Limb (tissue), 2 donors: Measurements from ENCODE around the gene ERC1.

Experiments
- DNase-seq, 2 donors: peaks; one replicate each; pipeline ENCODE4 v3.0.0-alpha.2; 2016; ENCODE audit errors: extremely low spot score in 2 of 2

Gene ERC1

DNA sequence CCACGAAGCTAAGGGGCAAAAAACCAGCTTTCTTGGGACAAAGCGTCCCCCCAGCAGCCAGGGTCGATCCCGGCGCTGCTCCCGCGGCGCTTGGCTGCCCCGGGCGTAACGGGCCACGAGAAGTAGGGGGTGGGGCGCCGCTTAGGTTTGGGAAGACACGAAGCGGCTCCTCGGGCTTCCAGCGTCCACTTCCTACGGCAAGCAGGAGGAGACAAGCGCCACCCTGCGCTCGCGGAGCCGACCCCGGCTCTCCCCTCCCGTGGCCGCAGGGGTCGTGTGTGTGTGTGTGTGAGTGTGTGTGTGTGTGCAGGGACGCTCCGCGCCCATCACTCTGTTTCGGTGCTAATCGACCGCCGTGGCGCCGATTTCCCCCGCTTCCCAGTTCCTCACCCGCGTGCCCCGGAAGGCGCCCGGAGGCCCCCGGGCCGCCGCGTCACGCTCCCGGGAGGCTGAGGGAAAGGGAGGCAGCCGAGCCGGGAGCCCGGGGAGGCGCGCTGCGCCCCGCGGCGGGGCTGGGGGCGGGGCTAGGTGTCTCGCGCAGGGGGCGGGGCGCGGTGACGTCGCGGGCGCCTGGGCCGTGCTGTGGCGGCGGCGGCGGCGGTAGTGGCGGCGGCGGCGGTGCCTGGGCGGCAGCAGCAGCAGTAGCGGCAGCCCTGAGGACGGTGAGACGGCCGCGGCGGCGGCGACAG is at the start of gene ERC1:
ERC1 (plus strand) TSS at position 563 of the 689 bp plus-strand sequence. CDS start 36,681 bp downstream, outside the sequence.
- DNase-seq: peak; percentile 89 to 95

- peak in 1 of 2 donors; percentile 24 for DNase-seq
These were observed 48.0 kb upstream of the ERC1 start for GRCh38 chr12:943051-943450.

DNA sequence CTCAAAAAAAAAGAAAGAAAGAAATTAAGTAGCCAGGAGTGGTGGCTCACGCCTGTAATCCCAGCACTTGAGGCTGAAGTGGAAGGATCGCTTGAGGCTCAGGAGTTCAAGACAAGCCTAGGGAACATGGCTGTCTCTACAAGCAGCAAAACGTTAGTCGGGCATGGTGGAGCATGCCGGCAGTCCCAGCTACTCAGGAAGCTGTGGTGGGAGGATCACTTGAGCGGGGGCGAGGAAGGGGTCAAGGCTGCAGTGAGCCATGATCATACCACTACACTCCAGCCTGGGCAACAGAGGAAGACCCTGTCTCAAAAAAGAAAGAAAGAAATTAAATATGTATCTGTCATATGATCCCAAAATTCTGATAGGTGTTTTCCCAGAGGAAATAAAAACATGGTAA is 46.8 kb upstream of the ERC1 start:
- DNase-seq: no peak

DNA sequence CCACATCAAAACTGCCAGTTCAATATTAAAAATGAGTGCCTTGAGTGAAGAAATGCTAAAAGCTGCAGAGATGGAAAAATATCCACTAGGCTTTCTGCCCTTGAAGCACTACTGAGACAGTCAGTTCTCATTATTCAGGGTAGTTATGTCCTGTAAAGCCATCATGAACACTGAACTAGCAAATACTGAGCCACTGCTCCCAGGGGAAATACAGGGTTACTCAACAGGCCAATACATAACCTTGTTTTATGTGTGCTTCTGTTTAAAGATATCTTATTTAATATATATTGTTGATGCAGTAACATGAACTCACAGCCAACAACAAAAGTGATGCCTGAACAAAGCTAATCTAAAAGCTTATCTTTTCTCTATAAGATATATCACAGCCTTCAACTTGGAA is 44.8 kb upstream of the ERC1 start:
- DNase-seq: no peak

DNA sequence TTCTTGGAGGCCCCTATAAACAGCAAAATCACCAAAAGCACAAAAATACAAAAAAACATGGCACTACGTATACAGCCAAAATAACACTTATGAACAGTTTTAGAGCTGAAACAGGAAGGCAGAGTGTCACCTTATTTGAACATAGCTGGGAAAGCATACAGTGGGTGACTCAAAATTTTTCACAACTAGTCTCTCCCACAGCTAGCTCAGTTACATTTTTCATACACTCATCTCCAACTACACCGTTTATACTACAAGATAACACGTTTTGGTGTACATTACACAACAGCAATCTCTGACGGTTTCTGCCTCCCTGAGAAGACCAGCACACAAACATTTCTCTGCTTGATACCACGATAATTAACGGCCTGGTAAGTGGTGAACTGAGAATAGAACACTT is 44.4 kb upstream of the ERC1 start:
- DNase-seq: no peak

GRCh38 chr12:948238-948637 is 42.8 kb upstream of the ERC1 start:
- no peak for DNase-seq

- DNase-seq: peak; percentile 99 to 100
These were observed 41.4 kb upstream of the ERC1 start, which contains the start of gene RAD52 for GRCh38 chr12:949453-950191. TSS of gene RAD52 (minus strand) at chr12:949694. CDS start at chr12:933058, 16,636 bp downstream.

GRCh38 chr12:951176-951575 is 39.8 kb upstream of the ERC1 start:
- no peak for DNase-seq

DNA sequence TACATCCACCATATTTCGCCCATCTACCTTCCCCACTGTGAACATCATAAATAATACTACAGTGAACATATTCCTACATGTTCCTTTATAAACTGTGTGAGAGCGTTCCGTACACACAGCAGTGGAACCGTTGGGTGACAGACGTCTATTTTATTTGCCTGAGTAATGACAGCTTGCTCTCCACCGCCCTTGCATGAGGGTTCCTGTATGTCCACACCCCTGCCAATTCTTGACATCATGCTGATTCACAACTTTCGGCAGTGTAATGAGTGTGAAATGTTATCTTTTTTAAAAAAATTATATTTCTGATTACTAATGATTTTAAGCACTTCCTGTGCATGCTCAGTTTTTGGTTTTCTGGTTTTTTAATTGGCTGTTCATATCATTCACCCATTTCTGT is 37.2 kb upstream of the ERC1 start:
- DNase-seq: no peak

DNA sequence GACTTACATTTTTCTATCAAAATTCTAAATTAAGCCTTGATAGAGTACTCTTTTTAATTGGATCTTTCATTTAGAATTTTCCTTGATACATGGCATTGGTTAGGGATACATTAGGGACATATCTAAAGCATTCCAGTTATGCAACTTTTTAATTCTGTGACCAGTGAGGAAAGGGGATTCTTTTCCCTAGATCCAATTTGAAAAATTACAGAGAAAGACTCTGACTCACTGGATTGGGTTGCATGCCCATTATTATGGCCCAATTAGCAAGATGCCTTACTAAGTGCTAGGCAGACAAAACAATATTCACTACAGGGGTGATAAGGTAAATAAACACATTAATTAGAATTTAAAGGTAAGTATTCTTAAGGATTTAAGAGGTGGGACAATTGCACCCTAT is 36.3 kb upstream of the ERC1 start:
- no peak for DNase-seq

GRCh38 chr12:955939-956338 is 35.1 kb upstream of the ERC1 start:
- DNase-seq: no peak

DNA sequence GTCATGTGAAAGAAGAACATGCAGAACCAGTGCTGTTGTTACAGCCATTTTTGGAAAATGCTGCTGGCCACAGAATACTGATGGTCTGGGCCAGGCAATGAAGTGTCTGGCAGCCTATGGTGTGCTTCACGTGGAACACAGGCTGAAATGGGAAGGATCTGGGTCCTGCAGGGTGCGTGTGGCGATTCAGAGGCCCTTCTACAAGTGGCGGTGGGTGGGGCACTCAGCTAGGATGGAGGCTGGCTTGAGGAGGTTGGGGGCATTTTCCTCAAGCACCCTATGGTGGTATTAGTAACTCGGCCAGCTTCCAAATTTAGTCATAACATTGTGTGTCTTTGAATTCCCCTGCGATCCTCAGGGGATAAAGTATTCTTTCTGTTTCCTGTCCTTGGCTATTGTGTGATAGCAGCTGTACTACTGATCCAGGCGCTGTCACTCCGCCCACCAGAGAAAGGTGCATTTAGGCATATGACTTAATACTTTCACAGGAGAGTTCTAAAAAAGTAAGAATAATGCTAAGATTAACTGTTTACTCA is 32.4 kb upstream of the ERC1 start:
- DNase-seq: peak in 1 of 2 donors; percentile 2

DNA sequence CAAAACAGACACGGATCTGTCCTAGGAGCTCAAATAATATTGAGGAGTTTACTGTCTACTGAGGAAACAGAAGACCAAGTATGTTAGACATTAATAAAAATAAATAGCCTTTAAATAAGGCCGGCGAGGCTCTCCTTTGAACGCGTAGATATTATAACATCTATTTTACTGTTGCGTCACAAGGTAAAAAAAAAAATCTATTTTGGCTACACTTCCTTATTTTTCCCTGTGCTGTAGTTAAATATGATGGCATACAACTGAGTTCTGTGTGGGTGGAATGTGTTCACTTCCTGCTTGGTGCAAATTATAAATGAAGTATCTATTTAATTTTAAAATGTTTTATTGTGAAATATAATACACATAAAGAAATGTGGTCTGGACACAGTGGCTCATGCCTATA is 24.3 kb upstream of the ERC1 start:
- DNase-seq: no peak

- no peak for DNase-seq
These were observed 23.4 kb upstream of the ERC1 start for GRCh38 chr12:967641-968040.

- no peak for DNase-seq
These were observed 22.5 kb upstream of the ERC1 start for GRCh38 chr12:968545-968944.

DNA sequence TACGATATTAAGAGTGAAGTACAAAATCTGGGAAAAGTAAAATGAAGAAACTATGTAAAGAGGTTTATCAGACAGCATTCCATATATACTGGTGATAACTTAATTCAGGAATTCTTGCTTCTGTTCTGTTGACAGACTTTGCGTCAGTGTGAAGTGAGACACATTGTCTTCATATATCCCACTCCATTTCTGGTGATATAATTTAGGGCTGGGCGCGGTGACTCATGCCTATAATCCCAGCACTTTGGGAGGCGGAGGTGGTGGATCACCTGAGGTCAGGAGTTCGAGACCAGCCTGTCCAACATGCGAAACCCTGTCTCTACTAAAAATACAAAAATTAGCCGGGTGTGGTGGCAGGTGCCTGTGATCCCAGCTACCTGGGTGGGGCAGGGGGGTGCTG is 21.2 kb upstream of the ERC1 start:
- DNase-seq: no peak

GRCh38 chr12:971991-972390 is 19.0 kb upstream of the ERC1 start:
- no peak for DNase-seq

GRCh38 chr12:974271-974862 is 16.7 kb upstream of the ERC1 start:
- no peak for DNase-seq

GRCh38 chr12:976644-977043 is 14.4 kb upstream of the ERC1 start:
- DNase-seq: no peak

DNA sequence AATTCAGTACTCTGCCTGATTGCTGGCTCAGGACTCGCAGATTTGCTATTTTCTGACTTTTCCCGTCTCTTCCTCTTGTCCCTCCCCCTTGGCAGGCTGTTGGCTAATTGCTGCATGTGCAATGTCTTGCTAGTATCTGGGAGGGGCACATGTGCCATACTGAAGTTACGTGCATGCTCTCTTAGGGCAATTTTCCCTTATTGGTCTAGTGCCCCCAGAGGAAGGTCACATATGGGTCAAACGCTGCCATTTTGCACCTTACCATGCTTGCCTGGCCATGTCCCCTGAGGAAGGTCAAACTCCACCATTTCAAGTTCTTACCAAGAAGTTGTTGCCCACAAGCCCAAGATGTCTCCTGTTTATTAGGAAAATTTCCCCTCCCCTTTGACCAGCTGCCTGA is 13.9 kb upstream of the ERC1 start:
- no peak for DNase-seq

- no peak for DNase-seq
These were observed 11.7 kb upstream of the ERC1 start for GRCh38 chr12:979349-979748.

- DNase-seq: no peak
These were observed 9.7 kb upstream of the ERC1 start for GRCh38 chr12:981176-981828.
